Measurements from ENCODE around the gene SPACA7. TPM values are rescaled to one million over a fixed set of nuclear protein-coding genes. Genes with fewer than 3 reads are reported as not detected.

SPACA7 gene
- total RNA-seq, 4 donors from 2014 or later: not detected

DNA sequence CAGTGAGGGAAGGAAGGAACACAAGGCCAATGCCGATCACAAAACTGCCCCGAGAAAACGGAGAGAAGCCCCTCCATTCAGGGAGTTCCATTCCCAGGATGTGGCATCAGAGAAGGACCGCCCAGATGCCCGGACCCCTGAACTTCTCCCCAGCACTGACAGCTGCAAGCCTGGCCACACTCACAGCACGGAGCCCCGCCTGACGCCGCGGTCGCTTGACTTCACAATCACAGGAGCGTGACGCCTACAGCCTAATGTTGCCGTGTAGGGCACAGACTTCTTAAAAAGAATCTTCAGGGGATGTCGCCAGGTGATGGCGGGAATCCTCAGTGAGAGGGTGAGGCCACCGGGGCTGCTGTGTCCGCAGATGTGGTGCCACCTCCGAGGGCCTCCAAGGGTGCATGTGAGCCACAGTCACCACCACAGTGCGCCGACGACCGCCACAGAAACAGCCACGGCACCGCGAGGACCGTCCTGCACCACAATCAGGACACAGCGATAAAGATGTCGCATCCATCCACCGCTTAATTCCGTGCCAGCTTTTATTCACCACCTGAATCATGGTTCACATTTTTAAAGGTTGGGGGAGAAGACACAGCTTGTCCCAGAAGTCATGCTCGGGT lies 77.2 kb downstream of the SPACA7 start:
- TF ChIP-seq, protein P1, sequence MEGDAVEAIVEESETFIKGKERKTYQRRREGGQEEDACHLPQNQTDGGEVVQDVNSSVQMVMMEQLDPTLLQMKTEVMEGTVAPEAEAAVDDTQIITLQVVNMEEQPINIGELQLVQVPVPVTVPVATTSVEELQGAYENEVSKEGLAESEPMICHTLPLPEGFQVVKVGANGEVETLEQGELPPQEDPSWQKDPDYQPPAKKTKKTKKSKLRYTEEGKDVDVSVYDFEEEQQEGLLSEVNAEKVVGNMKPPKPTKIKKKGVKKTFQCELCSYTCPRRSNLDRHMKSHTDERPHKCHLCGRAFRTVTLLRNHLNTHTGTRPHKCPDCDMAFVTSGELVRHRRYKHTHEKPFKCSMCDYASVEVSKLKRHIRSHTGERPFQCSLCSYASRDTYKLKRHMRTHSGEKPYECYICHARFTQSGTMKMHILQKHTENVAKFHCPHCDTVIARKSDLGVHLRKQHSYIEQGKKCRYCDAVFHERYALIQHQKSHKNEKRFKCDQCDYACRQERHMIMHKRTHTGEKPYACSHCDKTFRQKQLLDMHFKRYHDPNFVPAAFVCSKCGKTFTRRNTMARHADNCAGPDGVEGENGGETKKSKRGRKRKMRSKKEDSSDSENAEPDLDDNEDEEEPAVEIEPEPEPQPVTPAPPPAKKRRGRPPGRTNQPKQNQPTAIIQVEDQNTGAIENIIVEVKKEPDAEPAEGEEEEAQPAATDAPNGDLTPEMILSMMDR (IDR thresholded peaks at IDR 0.05): no peak
- TF ChIP-seq POLR2AphosphoS5 (IDR thresholded peaks at IDR 0.05): no peak
- no peak for TF ChIP-seq POLR2A (IDR thresholded peaks at IDR 0.05)
- no peak for TF ChIP-seq EP300 (IDR thresholded peaks at IDR 0.05; ENCODE audit: low read depth)
- Histone ChIP-seq H3K4me3 (no peak overlapping the region), H3K4me1 (no peaks in the 10 kb centered on the region), H3K36me3 (no peaks in the 10 kb centered on the region), H3K27ac (no peak overlapping the region), H3K27me3 (no peaks in the 10 kb centered on the region), H3K9me3 (no peaks in the 10 kb centered on the region)
- no peak for DNase-seq
- 90% methylated on average over 32 of the region's 32 CpGs; no CpG with 5 or more reads in 1 of the 2 donors for WGBS, 2 donors (ENCODE audit: low coverage in 1 of 2)
- in situ Hi-C loops (cut with MboI; ENCODE audit: low pct_ligation_motif_present in 1 of 4, low pct_unique_long_range_greater_than_20kb in 1 of 4, low sequenced_read_pairs in 3 of 4): no loop called here
- intact Hi-C loops (cut with DNase I; ENCODE audit: low total_unique reads): no loop called here

DNA sequence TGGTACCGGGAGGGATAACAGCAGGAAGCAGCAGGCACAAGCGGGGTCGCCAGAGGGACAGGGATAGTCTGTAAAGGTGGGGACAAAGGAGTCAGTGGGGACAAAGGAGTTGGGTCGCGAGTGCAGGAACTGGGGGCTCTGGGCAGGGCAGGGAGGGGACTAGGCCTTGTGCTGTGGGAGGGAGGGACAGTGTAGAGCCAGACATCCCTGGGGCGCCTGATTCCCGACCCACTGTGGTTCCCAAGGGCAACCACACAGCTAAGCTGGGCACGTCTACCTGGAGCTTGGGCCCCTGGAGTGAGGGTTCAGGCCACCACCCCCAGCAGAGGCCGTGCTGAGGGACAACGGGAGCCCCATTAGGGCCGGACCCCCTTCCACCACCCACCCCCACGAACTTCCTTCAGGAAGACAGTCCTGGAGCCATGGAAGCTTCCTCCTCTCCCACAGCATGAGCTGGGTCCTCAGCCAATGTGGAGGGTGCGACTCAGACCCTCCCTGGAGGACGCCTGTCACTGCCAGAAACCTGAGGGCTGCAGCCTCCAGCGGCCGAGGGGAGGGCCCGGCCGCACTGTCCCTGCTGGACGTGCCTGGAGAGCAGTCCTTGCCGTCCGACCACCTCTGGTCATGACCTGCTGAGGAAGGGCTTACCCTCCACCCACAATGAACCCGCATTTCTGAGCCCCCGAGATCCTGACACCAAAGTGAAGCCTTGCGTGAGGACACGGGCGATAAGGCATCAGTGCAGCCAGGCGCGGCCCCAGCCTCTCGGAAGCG lies 77.9 kb downstream of the SPACA7 start:
- H3K36me3 ChIP-seq: no peaks in the 10 kb centered on the region
- TF ChIP-seq POLR2A (IDR thresholded peaks at IDR 0.05) (no peak), POLR2AphosphoS5 (IDR thresholded peaks at IDR 0.05) (no peak), EP300 (IDR thresholded peaks at IDR 0.05; ENCODE audit: low read depth) (no peak)
- TF ChIP-seq, protein P1 (IDR thresholded peaks at IDR 0.05): no peak
- H3K4me3 ChIP-seq: no peak overlapping the region
- intact Hi-C loops (cut with DNase I; ENCODE audit: low total_unique reads): no loop called here
- 82 to 83% methylated on average over 5 to 30 of the region's 30 CpGs for WGBS, 2 donors (ENCODE audit: low coverage in 1 of 2)
- no peak for DNase-seq
- H3K4me1 ChIP-seq: no peaks in the 10 kb centered on the region
- in situ Hi-C loops (cut with MboI; ENCODE audit: low pct_ligation_motif_present in 1 of 4, low pct_unique_long_range_greater_than_20kb in 1 of 4, low sequenced_read_pairs in 3 of 4): no loop called here
- no peak overlapping the region for H3K27ac ChIP-seq
- no peaks in the 10 kb centered on the region for H3K27me3 ChIP-seq
- H3K9me3 ChIP-seq: no peaks in the 10 kb centered on the region

DNA sequence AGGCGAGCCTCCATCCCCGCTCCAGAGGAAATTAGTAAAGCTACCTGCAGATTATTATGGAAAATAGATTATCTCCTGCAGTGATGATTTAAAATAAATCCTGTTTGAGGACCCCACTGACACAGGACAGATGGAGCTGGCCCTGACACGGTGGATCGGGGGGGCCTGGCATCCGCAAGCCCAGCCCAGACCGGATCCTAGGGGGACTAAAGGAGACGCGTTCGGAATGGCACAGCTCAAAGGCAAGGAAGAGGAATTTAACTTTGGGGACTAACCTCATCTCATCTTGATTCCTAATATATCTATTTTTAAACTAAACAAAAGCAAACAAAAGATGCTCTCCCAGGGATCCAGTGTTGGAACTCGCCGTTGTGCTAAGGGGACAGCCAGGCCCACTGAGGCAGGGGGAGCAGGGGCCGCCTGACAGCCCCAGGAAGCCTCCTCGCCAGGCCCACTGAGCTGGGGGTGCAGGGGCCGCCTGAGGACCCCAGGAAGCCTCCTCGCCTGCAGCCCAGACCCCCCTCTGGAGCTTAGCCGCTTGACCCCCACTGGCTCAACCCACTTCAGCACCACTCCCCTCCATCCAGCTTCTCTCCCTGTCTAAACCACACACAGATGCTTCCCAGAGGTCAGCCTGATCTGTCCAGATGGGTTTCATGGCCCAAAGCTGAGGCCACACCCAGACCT lies 78.6 kb downstream of the SPACA7 start:
- peaks cover 0 to 2% of the 10 kb centered on the region in 2 donors for H3K9me3 ChIP-seq
- H3K27ac ChIP-seq: no peak overlapping the region
- no peaks in the 10 kb centered on the region for H3K27me3 ChIP-seq
- no peaks in the 10 kb centered on the region for H3K36me3 ChIP-seq
- TF ChIP-seq POLR2AphosphoS5 (IDR thresholded peaks at IDR 0.05): no peak
- no peak for TF ChIP-seq EP300 (IDR thresholded peaks at IDR 0.05; ENCODE audit: low read depth)
- TF ChIP-seq, protein P1 (IDR thresholded peaks at IDR 0.05): no peak
- no peak for TF ChIP-seq POLR2A (IDR thresholded peaks at IDR 0.05)
- H3K4me1 ChIP-seq: no peaks in the 10 kb centered on the region
- 77 to 90% methylated on average over 7 to 16 of the region's 16 CpGs for WGBS, 2 donors (ENCODE audit: low coverage in 1 of 2)
- in situ Hi-C loops (cut with MboI; ENCODE audit: low pct_ligation_motif_present in 1 of 4, low pct_unique_long_range_greater_than_20kb in 1 of 4, low sequenced_read_pairs in 3 of 4): no loop called here
- no peak overlapping the region for H3K4me3 ChIP-seq
- no peak for DNase-seq
- intact Hi-C loops (cut with DNase I; ENCODE audit: low total_unique reads): no loop called here

DNA sequence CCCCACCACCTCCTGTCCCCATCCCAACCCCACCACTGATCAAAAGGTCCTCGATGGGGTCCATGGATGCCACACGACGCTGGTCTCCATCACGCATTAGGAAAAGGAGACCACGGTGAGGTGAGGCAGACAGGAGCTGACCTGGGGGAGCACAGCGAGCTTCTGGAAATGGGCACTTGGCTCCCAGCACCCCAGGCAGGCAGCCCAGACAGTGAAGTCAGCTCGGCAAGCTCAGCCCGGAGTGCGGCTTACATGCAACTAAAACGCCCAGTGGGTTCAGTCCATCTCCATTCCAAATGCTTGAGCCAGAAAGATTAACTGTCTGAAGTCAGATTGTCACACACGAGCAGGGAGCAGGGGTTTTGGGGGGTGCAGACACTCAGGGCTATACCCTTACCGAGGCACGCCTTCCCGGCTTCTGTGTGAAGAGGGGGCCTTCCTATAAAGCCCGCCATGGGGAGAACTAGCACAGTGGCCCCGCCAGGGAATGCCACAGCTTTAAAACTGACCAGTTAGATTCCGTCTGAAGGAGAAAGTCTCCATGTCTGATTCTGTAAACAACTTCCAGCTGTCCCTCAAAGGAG lies 79.4 kb downstream of the SPACA7 start:
- Histone ChIP-seq H3K4me3 (no peak overlapping the region), H3K4me1 (no peaks in the 10 kb centered on the region), H3K27ac (no peak overlapping the region), H3K9me3 (peaks cover 0 to 4% of the 10 kb centered on the region in 2 donors), H3K36me3 (no peaks in the 10 kb centered on the region), H3K27me3 (no peaks in the 10 kb centered on the region)
- no peak for DNase-seq
- in situ Hi-C loops (cut with MboI; ENCODE audit: low pct_ligation_motif_present in 1 of 4, low pct_unique_long_range_greater_than_20kb in 1 of 4, low sequenced_read_pairs in 3 of 4): no loop called here
- WGBS, 2 donors (ENCODE audit: low coverage in 1 of 2): 75% methylated on average over 17 of the region's 17 CpGs; no CpG with 5 or more reads in 1 of the 2 donors
- TF ChIP-seq POLR2AphosphoS5 (IDR thresholded peaks at IDR 0.05) (no peak), POLR2A (IDR thresholded peaks at IDR 0.05) (no peak), EP300 (IDR thresholded peaks at IDR 0.05; ENCODE audit: low read depth) (no peak)
- TF ChIP-seq, protein P1 (IDR thresholded peaks at IDR 0.05): no peak
- intact Hi-C loops (cut with DNase I; ENCODE audit: low total_unique reads): no loop called here
